ENCODE results near the gene VPS52. TPM values are rescaled to one million over a fixed set of nuclear protein-coding genes. Genes with fewer than 3 reads are reported as not detected.

The VPS52 gene
- total RNA-seq, 1 experiment from 2014 or later: 46.2 TPM

GRCh38 chr6:33292996-33293682 is 21.5 kb upstream of the VPS52 start:
- no TSS peak for BruUV-seq (replicated peaks)
- H3K36me3 ChIP-seq (ENCODE audit: low read depth): peaks cover 5% of the 10 kb centered on the region; the same call in 1 of the 2 replicates
- H3K9me2 ChIP-seq (ENCODE audit: insufficient read depth): no peaks in the 10 kb centered on the region
- no peaks in the 10 kb centered on the region for H3K9me3 ChIP-seq (ENCODE audit: insufficient read depth, low read depth)
- no peak overlapping the region for H2AFZ ChIP-seq
- H3F3A ChIP-seq (ENCODE audit: insufficient read depth, low read depth): peaks cover 20% of the 10 kb centered on the region
- DNase-seq: peak in 1 of 2 experiments; percentile 0
- peaks cover 54% of the 10 kb centered on the region for H3K79me2 ChIP-seq (ENCODE audit: low read depth)
- TF ChIP-seq CTCF (conservative IDR thresholded peaks at IDR 0.05): no peak
- TF ChIP-seq EZH2 (IDR thresholded peaks at IDR 0.05; ENCODE audit: low read depth): no peak
- H3K4me3 ChIP-seq: no peak overlapping the region
- H3K4me2 ChIP-seq: no peak overlapping the region
- H3K27ac ChIP-seq: no peak overlapping the region
- POLR2A ChIA-PET (ENCODE audit: unreplicated experiment): no interaction called here
- no peaks in the 10 kb centered on the region for H3K27me3 ChIP-seq (ENCODE audit: insufficient read depth, low read depth)
- intact Hi-C loops (cut with micrococcal nuclease; ENCODE audit: unreplicated experiment): no loop called here
- H4K20me1 ChIP-seq (ENCODE audit: insufficient read depth): no peaks in the 10 kb centered on the region; the same call in 1 of the 2 replicates
- CTCF ChIA-PET: no interaction called here
- peaks cover 13% of the 10 kb centered on the region for H3K4me1 ChIP-seq (replicated peaks; ENCODE audit: insufficient read depth)

GRCh38 chr6:33290459-33290858 is 18.8 kb upstream of the VPS52 start:
- no peaks in the 10 kb centered on the region; the same call in 1 of the 2 replicates for H4K20me1 ChIP-seq (ENCODE audit: insufficient read depth)
- H3K27ac ChIP-seq: no peak overlapping the region
- ChIA-PET POLR2A (ENCODE audit: unreplicated experiment) (interaction anchor here (0.6 kb wide), 1 partner anchor 33 kb away, joined by 3 read pairs; no protein-coding TSS in a partner anchor), CTCF (no interaction called here)
- H3K9me3 ChIP-seq (ENCODE audit: insufficient read depth, low read depth): no peaks in the 10 kb centered on the region
- no TSS peak for BruUV-seq (replicated peaks)
- DNase-seq: peak in 1 of 2 experiments; percentile 3
- TF ChIP-seq EZH2 (IDR thresholded peaks at IDR 0.05; ENCODE audit: low read depth): no peak
- TF ChIP-seq CTCF (conservative IDR thresholded peaks at IDR 0.05): no peak
- H3K9me2 ChIP-seq (ENCODE audit: insufficient read depth): no peaks in the 10 kb centered on the region
- H3K4me3 ChIP-seq: peak overlapping the region; percentile 93
- H2AFZ ChIP-seq: no peak overlapping the region
- H3K27me3 ChIP-seq (ENCODE audit: insufficient read depth, low read depth): no peaks in the 10 kb centered on the region
- H3K4me2 ChIP-seq: peak overlapping the region; percentile 91
- H3K79me2 ChIP-seq (ENCODE audit: low read depth): peaks cover 51% of the 10 kb centered on the region
- H3K36me3 ChIP-seq (ENCODE audit: low read depth): peaks cover 17% of the 10 kb centered on the region
- H3F3A ChIP-seq (ENCODE audit: insufficient read depth, low read depth): peaks cover 29% of the 10 kb centered on the region
- intact Hi-C loops (cut with micrococcal nuclease; ENCODE audit: unreplicated experiment): no loop called here
- H3K4me1 ChIP-seq (replicated peaks; ENCODE audit: insufficient read depth): peaks cover 12% of the 10 kb centered on the region

GRCh38 chr6:33289784-33290315 is 18.2 kb upstream of the VPS52 start:
- DNase-seq: peak in 1 of 2 experiments; percentile 15
- Histone ChIP-seq H3K27ac (peak overlapping the region; percentile 7; the same call in 1 of the 2 replicates), H4K20me1 (ENCODE audit: insufficient read depth) (no peaks in the 10 kb centered on the region; the same call in 1 of the 2 replicates), H3K79me2 (ENCODE audit: low read depth) (peaks cover 51% of the 10 kb centered on the region), H3K4me3 (peak overlapping the region; percentile 93), H3K4me2 (peak overlapping the region; percentile 91), H3F3A (ENCODE audit: insufficient read depth, low read depth) (peaks cover 29% of the 10 kb centered on the region), H3K36me3 (ENCODE audit: low read depth) (peaks cover 17% of the 10 kb centered on the region), H3K9me2 (ENCODE audit: insufficient read depth) (no peaks in the 10 kb centered on the region), H3K27me3 (ENCODE audit: insufficient read depth, low read depth) (no peaks in the 10 kb centered on the region), H3K4me1 (replicated peaks; ENCODE audit: insufficient read depth) (peaks cover 12% of the 10 kb centered on the region), H2AFZ (peak overlapping the region; percentile 81), H3K9me3 (ENCODE audit: insufficient read depth, low read depth) (no peaks in the 10 kb centered on the region)
- no peak for TF ChIP-seq EZH2 (IDR thresholded peaks at IDR 0.05; ENCODE audit: low read depth)
- TF ChIP-seq CTCF (conservative IDR thresholded peaks at IDR 0.05): no peak
- ChIA-PET CTCF (interaction anchor here (0.9 kb wide), 1 partner anchor 170 kb away, joined by 12 read pairs; no protein-coding TSS in a partner anchor), POLR2A (ENCODE audit: unreplicated experiment) (interaction anchor here (0.5 to 1.6 kb wide), 8 partner anchors 8 to 318 kb away, joined by 3 to 13 read pairs (median 8); partner anchors contain the start of genes RGL2, RPS18, VPS52 and ZBTB22)
- intact Hi-C loops (cut with micrococcal nuclease; ENCODE audit: unreplicated experiment): loop anchor here (10.0 kb wide), 1 partner anchor 285 kb away; no protein-coding TSS in a partner anchor
- BruUV-seq (replicated peaks): TSS peak; percentile 77
